K562 (cell line): ENCODE measurements around the gene CRELD2. TPM values are rescaled to one million over a fixed set of nuclear protein-coding genes. Genes with fewer than 3 reads are reported as not detected.

Experiments used
- ATF2 ChIP-seq: sonication (generic); formaldehyde crosslinking; IDR thresholded peaks from 2 replicates; pipeline ENCODE4 v1.8.1; 2022; ENCODE audit warnings: missing genetic modification reagents
- GATAD2B ChIP-seq: fragments of 450-650 bp; IDR thresholded peaks from 2 replicates; pipeline ENCODE4 v1.6.1; 2017; ENCODE audit warnings: mild to moderate bottlenecking, borderline replicate concordance
- HMG20B ChIP-seq: fragments of 250-450 bp; sonication (Bioruptor Pico); IDR thresholded peaks from 2 replicates; pipeline ENCODE4 v1.5.0; 2021; ENCODE audit warnings: mild to moderate bottlenecking
- RBFOX2 ChIP-seq: fragments of 200-400 bp; formaldehyde crosslinking; IDR thresholded peaks from 2 replicates; pipeline ENCODE4 v1.6.1; 2017; ENCODE audit warnings: low read depth, mild to moderate bottlenecking, low read length, moderate library complexity
- REST ChIP-seq, 2 experiments: fragments of 450-650 bp; formaldehyde crosslinking in 1 of 2; IDR thresholded peaks; 2 replicates each; pipeline versions ENCODE4 v1.4.0 to v1.6.1; 2014 to 2020; ENCODE audit warnings: mild to moderate bottlenecking in 2 of 2, borderline replicate concordance in 1 of 2, low read depth in 1 of 2
- SMC3 ChIP-seq: conservative IDR thresholded peaks from 2 replicates; pipeline ENCODE4 v1.6.1; 2011; ENCODE audit warnings: low read depth, low read length, improper control_type of control experiment; ENCODE audit not compliant: insufficient read depth
- STAG1 ChIP-seq: sonication (generic); formaldehyde crosslinking; IDR thresholded peaks from 2 replicates; pipeline ENCODE4 v1.5.0; 2020; ENCODE audit warnings: missing genetic modification reagents, borderline replicate concordance
- TFAP4 ChIP-seq: sonication (generic); formaldehyde crosslinking; IDR thresholded peaks from 2 replicates; pipeline ENCODE4 v1.8.0; 2022; ENCODE audit warnings: missing genetic modification reagents, mild to moderate bottlenecking, moderate library complexity, borderline replicate concordance
- YY1 ChIP-seq, 3 experiments: IDR thresholded peaks; 2 replicates each; pipeline ENCODE4 v1.6.1; 2011; ENCODE audit warnings: low read length in 2 of 3, mild to moderate bottlenecking in 2 of 3, moderate library complexity in 2 of 3, borderline replicate concordance in 1 of 3, control low read depth in 1 of 3, low read depth in 1 of 3; ENCODE audit not compliant: insufficient read depth in 3 of 3, insufficient replicate concordance in 2 of 3, control insufficient read depth in 1 of 3, insufficient read length in 1 of 3; ENCODE audit errors: extremely low read depth in 1 of 3
- ZBTB9 ChIP-seq: fragments of 450-650 bp; formaldehyde crosslinking; IDR thresholded peaks from 2 replicates; pipeline ENCODE4 v1.4.0; 2020; ENCODE audit warnings: mild to moderate bottlenecking, moderate library complexity
- ZFX ChIP-seq: sonication (generic); formaldehyde crosslinking; IDR thresholded peaks from 2 replicates; pipeline ENCODE4 v1.8.0; 2022; ENCODE audit warnings: mild to moderate bottlenecking, missing genetic modification reagents, moderate library complexity
- polyA plus RNA-seq, 8 experiments: library from polyadenylated mRNA; depleted of rRNA in 4 of 8; stranded (reverse) in 5 of 8; unstranded in 3 of 8; fragments of >200 nt; fragmentation: Nextera tagmentation in 2 of 8; fragmentation: Illumina TruSeq in 1 of 8; extraction: Ambion mirVana in 2 of 8; extraction: Trizol in 1 of 8; gene quantifications; 2 replicates each; pipeline versions ENCODE4 v1.2.1 to v1.2.3, GENCODE V29; 2011 to 2014; ENCODE audit warnings: inconsistent platforms in 1 of 8, missing spikeins in 1 of 8
- total RNA-seq, 7 experiments: library from RNA; depleted of rRNA in 6 of 7; stranded (reverse); fragments of >200 nt in 6 of 7; fragmentation: Illumina TruSeq in 2 of 7; extraction: Trizol in 2 of 7; gene quantifications; 2 replicates each; pipeline versions ENCODE4 v1.2.1 to v1.2.3, GENCODE V29; 2011 to 2021; ENCODE audit warnings: low replicate concordance in 1 of 7

CRELD2 gene
- total and polyA plus RNA-seq, 9 of the 15 experiments (the other 6 are each of a cell fraction or from before 2014, with no cell fraction given): 0.96 to 25.3 (median 8.8) TPM

GRCh38 chr22:49929211-49929979, 11.0 kb downstream of the CRELD2 start (continued):
- TF ChIP-seq ATF2 (no peak), SMC3 (peak; percentile 74), ZFX (CRISPR knock-in tag) (0 out of 2 replicates have a peak, but pooled peaks have one; percentile 6), STAG1 (CRISPR knock-in tag) (peak; percentile 79; the same call in 1 of the 2 replicates), GATAD2B (peak; percentile 76; the same call in 1 of the 2 replicates), ZBTB9 (CRISPR knock-in tag) (no peak), HMG20B (CRISPR knock-in tag) (no peak), RBFOX2 (no peak), REST (IDR thresholded peaks at IDR 0.05; ENCODE audit: borderline replicate concordance) (peak; percentile 85), REST (CRISPR knock-in tag; IDR thresholded peaks at IDR 0.05; ENCODE audit: low read depth) (no peak), YY1 (IDR thresholded peaks at IDR 0.05; ENCODE audit: borderline replicate concordance in 1 of 3, control insufficient read depth in 1 of 3, extremely low read depth in 1 of 3, insufficient read depth in 3 of 3, insufficient read length in 1 of 3, insufficient replicate concordance in 2 of 3, low read depth in 1 of 3, low read length in 2 of 3) (peak in 1 of 3 experiments; percentile 18), TFAP4 (CRISPR knock-in tag) (no peak)
